Upper lobe of right lung (tissue), 1 donor: ENCODE measurements around the gene ABCA3. TPM values are rescaled to one million over a fixed set of nuclear protein-coding genes. Genes with fewer than 3 reads are reported as not detected.

Experiments
- ATAC-seq: fragments of 200-7000 bp; cut with Tn5 transposase; one replicate; pipeline ENCODE4 v1.9.1; 2020; ENCODE audit warnings: mild to moderate bottlenecking, moderate library complexity
- DNase-seq: peaks from one replicate; pipeline ENCODE4 v3.0.0-alpha.2; 2020
- H3K27ac ChIP-seq: fragments of 200-600 bp; one replicate; pipeline ENCODE4 v1.8.0; 2022
- H3K27me3 ChIP-seq: fragments of 200-600 bp; one replicate; pipeline ENCODE4 v1.8.0; 2022; ENCODE audit warnings: mild to moderate bottlenecking
- H3K36me3 ChIP-seq: fragments of 200-600 bp; one replicate; pipeline ENCODE4 v1.8.0; 2022
- H3K4me1 ChIP-seq: fragments of 200-600 bp; one replicate; pipeline ENCODE4 v1.8.0; 2022
- H3K4me3 ChIP-seq: fragments of 200-600 bp; one replicate; pipeline ENCODE4 v1.8.0; 2022; ENCODE audit warnings: mild to moderate bottlenecking
- H3K9me3 ChIP-seq: fragments of 200-600 bp; one replicate; pipeline ENCODE4 v1.8.0; 2022
- CTCF ChIP-seq: fragments of 200-600 bp; IDR thresholded peaks from one replicate; pipeline ENCODE4 v1.8.0; 2022; ENCODE audit warnings: antibody characterized with exemption
- intact Hi-C: fragments of 100-400 bp; cut with DNase I; formaldehyde crosslinking; loops from one replicate; pipeline ENCODE4 v1.11.0; 2022
- total RNA-seq: library from RNA; stranded (reverse); fragmentation: NEBNext Ultra II Directional; extraction: Animal tissue kit (Norgen Biotek cat#: 25700); gene quantifications from one replicate; pipeline ENCODE4 v1.2.1, GENCODE V29; 2021
- donor health status: DM: no; HTN: yes; CAD: no; lungs with severe emphysema.

ABCA3 gene
- total RNA-seq, 1 donor from 2014 or later = 598 TPM

GRCh38 chr16:2324296-2324859 lies 16.1 kb downstream of the ABCA3 start:
- DNase-seq (peak; percentile 67), ATAC-seq (peak; percentile 21)
- Histone ChIP-seq H3K4me3 (peak overlapping the region; percentile 48), H3K27ac (peak overlapping the region; percentile 53), H3K36me3 (peaks cover 55% of the 10 kb centered on the region), H3K27me3 (no peaks in the 10 kb centered on the region), H3K4me1 (no peaks in the 10 kb centered on the region), H3K9me3 (no peaks in the 10 kb centered on the region)
- TF ChIP-seq CTCF = no peak
- intact Hi-C loops = no loop called here

- H3K27ac ChIP-seq = no peak overlapping the region
- intact Hi-C loops = no loop called here
- no peaks in the 10 kb centered on the region for H3K27me3 ChIP-seq
- peaks cover 57% of the 10 kb centered on the region for H3K36me3 ChIP-seq
- H3K4me1 ChIP-seq = no peaks in the 10 kb centered on the region
- peak; percentile 62 for DNase-seq
- no peak for ATAC-seq
- peak overlapping the region; percentile 48 for H3K4me3 ChIP-seq
- no peaks in the 10 kb centered on the region for H3K9me3 ChIP-seq
- no peak for TF ChIP-seq CTCF
Measured at GRCh38 chr16:2323701-2324100, 16.8 kb downstream of the ABCA3 start.

GRCh38 chr16:2319606-2320005 lies 20.9 kb downstream of the ABCA3 start:
- no peaks in the 10 kb centered on the region for H3K27me3 ChIP-seq
- H3K4me1 ChIP-seq = no peaks in the 10 kb centered on the region
- TF ChIP-seq CTCF = no peak
- intact Hi-C loops = no loop called here
- peak; percentile 61 for DNase-seq
- H3K36me3 ChIP-seq = peaks cover 55% of the 10 kb centered on the region
- no peaks in the 10 kb centered on the region for H3K9me3 ChIP-seq
- H3K27ac ChIP-seq = no peak overlapping the region
- no peak for ATAC-seq
- no peak overlapping the region for H3K4me3 ChIP-seq

GRCh38 chr16:2317231-2318020 lies 23.1 kb downstream of the ABCA3 start:
- TF ChIP-seq CTCF = no peak

GRCh38 chr16:2308089-2308962 lies 32.2 kb downstream of the ABCA3 start:
- intact Hi-C loops = no loop called here
- Histone ChIP-seq H3K36me3 (peaks cover 38% of the 10 kb centered on the region), H3K4me3 (no peak overlapping the region), H3K27ac (no peak overlapping the region), H3K4me1 (no peaks in the 10 kb centered on the region), H3K9me3 (no peaks in the 10 kb centered on the region), H3K27me3 (no peaks in the 10 kb centered on the region)
- TF ChIP-seq CTCF = no peak
- DNase-seq (no peak), ATAC-seq (peak; percentile 44)

More at GRCh38 chr16:2317231-2318020, 23.1 kb downstream of the ABCA3 start:
- Histone ChIP-seq H3K27ac (no peak overlapping the region), H3K4me1 (no peaks in the 10 kb centered on the region), H3K27me3 (no peaks in the 10 kb centered on the region), H3K4me3 (no peak overlapping the region), H3K36me3 (peaks cover 40% of the 10 kb centered on the region), H3K9me3 (no peaks in the 10 kb centered on the region)
- intact Hi-C loops = no loop called here
- ATAC-seq = peak; percentile 19
- no peak for DNase-seq
